Panc1 (cell line): ENCODE measurements around the gene CALML4.

Experiments
- CTCF ChIP-seq: fragments of 450-650 bp; IDR thresholded peaks from 2 replicates; pipeline ENCODE4 v1.5.1; 2017; ENCODE audit warnings: mild to moderate bottlenecking
- POLR2AphosphoS5 ChIP-seq: IDR thresholded peaks from 2 replicates; pipeline ENCODE4 v1.6.1; 2012; ENCODE audit warnings: mild to moderate bottlenecking, low read depth, low read length, moderate library complexity

GRCh38 chr15:68152342-68152741, 52.8 kb downstream of the CALML4 start:
- TF ChIP-seq POLR2AphosphoS5 (no peak), CTCF (no peak)
